Gastroesophageal sphincter (tissue), 4 donors: ENCODE data around the gene BACH2. TPM values are rescaled to one million over a fixed set of nuclear protein-coding genes. Genes with fewer than 3 reads are reported as not detected.
A peak's percentile ranks its signal among the peaks of the same experiment; 100 is the strongest.

ENCODE experiments used
- ATAC-seq: fragments of 150-250 bp; one replicate; pipeline ENCODE4 v1.9.1; 2016; ENCODE audit warnings: mild to moderate bottlenecking, moderate library complexity
- H3K27ac ChIP-seq, 4 donors: fragments of 200-600 bp; sonication (generic) in 3 of 4; 1 replicate in 3 of 4; 2 replicates in 1 of 4; pipeline ENCODE4 v1.5.1; 2016 to 2019
- H3K27me3 ChIP-seq: fragments of 200-600 bp; sonication (generic); one replicate; pipeline ENCODE4 v1.5.1; 2019
- H3K36me3 ChIP-seq, 2 donors: fragments of 200-600 bp; sonication (generic); one replicate each; pipeline ENCODE4 v1.5.1; 2019; ENCODE audit warnings: control low read depth in 1 of 2
- H3K4me1 ChIP-seq, 3 donors: fragments of 200-600 bp; sonication (generic); 1 replicate in 2 of 3; 2 replicates in 1 of 3; pipeline ENCODE4 v1.5.1; 2016 to 2019; ENCODE audit warnings: control low read depth in 2 of 3
- H3K4me3 ChIP-seq, 2 donors: fragments of 200-600 bp; sonication (generic); one replicate each; pipeline ENCODE4 v1.5.1; 2019; ENCODE audit warnings: mild to moderate bottlenecking in 1 of 2, moderate library complexity in 1 of 2
- H3K9me3 ChIP-seq, 3 donors: fragments of 200-600 bp; sonication (generic); one replicate each; pipeline ENCODE4 v1.5.1; 2017 to 2019; ENCODE audit warnings: control low read depth in 2 of 3
- EP300 ChIP-seq: sonication (generic); formaldehyde crosslinking; IDR thresholded peaks from one replicate; pipeline ENCODE4 v1.6.1; 2017; ENCODE audit warnings: antibody characterized with exemption, mild to moderate bottlenecking
- POLR2A ChIP-seq, 2 donors: fragments of 450-650 bp; IDR thresholded peaks; one replicate each; pipeline ENCODE4 v1.6.1; 2017; ENCODE audit warnings: antibody characterized with exemption in 2 of 2, mild to moderate bottlenecking in 2 of 2, moderate library complexity in 1 of 2
- POLR2AphosphoS5 ChIP-seq: sonication (generic); formaldehyde crosslinking; IDR thresholded peaks from one replicate; pipeline ENCODE4 v1.6.1; 2017; ENCODE audit warnings: antibody characterized with exemption
- WGBS, 2 donors: methylation state at CpG; one replicate each; pipeline ENCODE4 v1.1.5; 2018; ENCODE audit warnings: low coverage in 1 of 2; 5-methylcytosine and 5-hydroxymethylcytosine counted together
- total RNA-seq, 4 donors: library from RNA; depleted of rRNA; stranded (reverse); fragments of >200 nt; gene quantifications; one replicate each; pipeline ENCODE4 v1.1.0, GENCODE V29; 2016
- TF ChIP-seq, protein P1 (sequence below), 4 experiments: fragments of 200-600 bp in 2 of 4; fragments of 450-650 bp in 2 of 4; sonication (generic) in 1 of 4; IDR thresholded peaks; one replicate each; pipeline ENCODE4 v1.5.1; 2017 to 2019; ENCODE audit warnings: antibody characterized with exemption in 4 of 4, mild to moderate bottlenecking in 2 of 4, moderate library complexity in 2 of 4

The BACH2 gene
- total RNA-seq, 4 donors from 2014 or later, result 3.5 to 10.4 (median 3.9) TPM

DNA sequence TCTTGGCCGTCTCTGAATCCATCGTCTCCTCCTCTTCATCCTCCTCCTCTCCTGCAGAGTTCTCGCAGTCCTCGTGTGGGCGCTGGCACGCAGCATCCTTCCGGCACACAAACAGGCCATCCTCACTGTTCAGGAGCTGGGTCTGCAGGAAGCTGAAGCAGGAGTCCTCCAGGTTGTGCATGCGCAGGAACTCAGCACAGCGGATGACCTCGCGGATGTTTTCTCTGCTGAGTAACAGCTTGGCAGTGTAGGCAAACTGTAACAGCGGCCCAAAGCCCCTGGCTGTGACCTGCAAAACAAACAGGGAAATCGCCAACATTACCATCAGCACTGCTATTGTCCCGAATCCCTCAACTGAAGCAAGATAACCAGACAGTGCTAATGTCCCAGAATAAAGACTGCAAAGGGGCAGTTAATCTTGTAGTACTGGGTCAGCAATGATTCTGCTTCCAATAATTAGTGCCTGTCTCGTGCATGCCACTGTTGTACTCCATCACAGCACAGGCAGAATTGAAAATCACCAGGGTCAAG, 345.0 kb downstream of the BACH2 start:
- TF ChIP-seq POLR2AphosphoS5, result no peak
- no peak for TF ChIP-seq EP300
- TF ChIP-seq POLR2A (IDR thresholded peaks at IDR 0.05), result no peak
- no peak overlapping the region for H3K27ac ChIP-seq
- H3K4me1 ChIP-seq, result no peaks in the 10 kb centered on the region
- WGBS, 2 donors, result 77 to 78% methylated on average over 11 to 14 of the region's 15 CpGs
- H3K4me3 ChIP-seq, result no peak overlapping the region
- no peak for ATAC-seq
- no peaks in the 10 kb centered on the region for H3K27me3 ChIP-seq
- H3K9me3 ChIP-seq, result no peaks in the 10 kb centered on the region
- H3K36me3 ChIP-seq, result peaks cover 0 to 20% of the 10 kb centered on the region in 2 donors

DNA sequence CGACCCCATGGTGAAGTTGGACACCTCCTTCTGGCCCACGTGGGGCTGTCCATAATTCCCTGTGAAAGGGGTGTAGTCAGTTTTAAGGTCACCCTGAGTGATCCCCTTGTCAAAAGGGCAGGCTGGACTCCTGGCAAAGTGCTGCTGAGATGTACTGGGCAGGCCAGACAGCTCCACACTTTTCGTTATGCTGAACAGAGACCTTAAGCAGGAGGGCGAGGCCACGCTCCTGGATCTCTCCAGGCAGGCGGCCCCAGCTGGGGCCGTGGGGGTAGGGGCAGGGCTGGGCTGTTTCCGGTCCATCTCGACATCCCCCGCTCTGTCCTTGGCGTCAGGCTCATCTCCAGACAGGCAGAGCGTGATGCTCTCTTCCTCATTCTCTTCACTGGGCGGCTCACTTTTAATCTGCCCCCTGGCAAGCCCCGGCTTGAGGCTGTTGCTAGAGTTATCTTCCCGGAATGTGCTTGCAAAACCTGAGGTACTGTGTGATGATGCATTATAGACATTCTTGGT, 345.7 kb downstream of the BACH2 start:
- no peak overlapping the region for H3K4me3 ChIP-seq
- TF ChIP-seq, protein P1, sequence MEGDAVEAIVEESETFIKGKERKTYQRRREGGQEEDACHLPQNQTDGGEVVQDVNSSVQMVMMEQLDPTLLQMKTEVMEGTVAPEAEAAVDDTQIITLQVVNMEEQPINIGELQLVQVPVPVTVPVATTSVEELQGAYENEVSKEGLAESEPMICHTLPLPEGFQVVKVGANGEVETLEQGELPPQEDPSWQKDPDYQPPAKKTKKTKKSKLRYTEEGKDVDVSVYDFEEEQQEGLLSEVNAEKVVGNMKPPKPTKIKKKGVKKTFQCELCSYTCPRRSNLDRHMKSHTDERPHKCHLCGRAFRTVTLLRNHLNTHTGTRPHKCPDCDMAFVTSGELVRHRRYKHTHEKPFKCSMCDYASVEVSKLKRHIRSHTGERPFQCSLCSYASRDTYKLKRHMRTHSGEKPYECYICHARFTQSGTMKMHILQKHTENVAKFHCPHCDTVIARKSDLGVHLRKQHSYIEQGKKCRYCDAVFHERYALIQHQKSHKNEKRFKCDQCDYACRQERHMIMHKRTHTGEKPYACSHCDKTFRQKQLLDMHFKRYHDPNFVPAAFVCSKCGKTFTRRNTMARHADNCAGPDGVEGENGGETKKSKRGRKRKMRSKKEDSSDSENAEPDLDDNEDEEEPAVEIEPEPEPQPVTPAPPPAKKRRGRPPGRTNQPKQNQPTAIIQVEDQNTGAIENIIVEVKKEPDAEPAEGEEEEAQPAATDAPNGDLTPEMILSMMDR (IDR thresholded peaks at IDR 0.05), result no peak
- no peak for TF ChIP-seq POLR2AphosphoS5
- no peak for TF ChIP-seq EP300
- no peak for TF ChIP-seq POLR2A (IDR thresholded peaks at IDR 0.05)
- no peak for ATAC-seq
- WGBS, 2 donors, result 84 to 86% methylated on average over 4 to 5 of the region's 15 CpGs
- no peaks in the 10 kb centered on the region for H3K4me1 ChIP-seq
- no peaks in the 10 kb centered on the region for H3K9me3 ChIP-seq
- H3K36me3 ChIP-seq, result peaks cover 0 to 20% of the 10 kb centered on the region in 2 donors
- H3K27me3 ChIP-seq, result no peaks in the 10 kb centered on the region
- no peak overlapping the region for H3K27ac ChIP-seq

DNA sequence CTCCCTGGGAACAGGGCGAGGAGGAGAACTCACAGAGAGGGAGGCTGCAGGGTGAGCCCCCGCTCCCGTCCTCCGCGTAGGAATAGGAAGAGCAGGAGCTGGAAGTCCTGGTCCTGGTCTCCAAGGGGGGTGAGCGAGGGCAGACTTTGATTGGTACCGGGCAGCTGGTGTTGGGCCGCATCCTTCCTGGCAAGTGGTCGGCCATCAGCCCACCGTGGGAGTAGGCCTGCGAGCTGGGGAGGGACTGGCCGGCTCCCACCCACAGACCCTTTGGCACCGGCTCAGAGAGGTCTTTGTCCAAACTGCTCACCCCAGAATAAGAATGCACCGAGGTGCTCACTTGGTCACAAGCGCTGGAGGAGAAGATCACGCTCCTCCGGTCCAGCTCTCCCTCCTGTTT, 346.2 kb downstream of the BACH2 start:
- TF ChIP-seq POLR2AphosphoS5 (no peak), EP300 (no peak), POLR2A (IDR thresholded peaks at IDR 0.05) (no peak)
- TF ChIP-seq, protein P1 (IDR thresholded peaks at IDR 0.05), result no peak
- H3K27me3 ChIP-seq, result no peaks in the 10 kb centered on the region
- WGBS, 2 donors, result 86% methylated on average over 5 to 7 of the region's 17 CpGs
- no peaks in the 10 kb centered on the region for H3K9me3 ChIP-seq
- no peaks in the 10 kb centered on the region for H3K4me1 ChIP-seq
- H3K4me3 ChIP-seq, result no peak overlapping the region
- peaks cover 0 to 20% of the 10 kb centered on the region in 2 donors for H3K36me3 ChIP-seq
- no peak overlapping the region for H3K27ac ChIP-seq
- ATAC-seq, result no peak

DNA sequence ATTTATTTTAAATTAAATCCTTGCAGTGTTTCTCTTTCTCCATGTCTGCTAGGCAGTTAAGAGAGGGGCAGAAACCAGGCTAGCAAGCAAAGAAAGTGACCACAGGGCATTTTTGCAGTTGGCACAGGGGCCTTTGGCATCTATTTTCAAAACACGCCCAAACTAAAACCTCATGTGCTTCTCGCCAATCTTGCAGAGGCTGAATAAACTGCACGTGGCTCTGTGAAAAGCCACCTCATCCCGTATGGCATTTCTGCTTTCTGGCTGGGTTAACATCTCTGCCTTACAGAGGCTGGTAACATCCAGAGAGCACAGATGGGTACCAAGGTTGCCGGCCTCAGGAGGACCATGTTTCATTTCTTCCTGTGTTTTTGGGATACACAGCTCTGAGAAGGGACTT, 347.8 kb downstream of the BACH2 start:
- Histone ChIP-seq H3K36me3 (peaks cover 0 to 20% of the 10 kb centered on the region in 2 donors), H3K27me3 (no peaks in the 10 kb centered on the region), H3K4me3 (no peak overlapping the region), H3K4me1 (no peaks in the 10 kb centered on the region), H3K27ac (no peak overlapping the region), H3K9me3 (no peaks in the 10 kb centered on the region)
- WGBS, 2 donors, result 87 to 90% methylated on average over 2 to 3 of the region's 5 CpGs
- TF ChIP-seq, protein P1 (IDR thresholded peaks at IDR 0.05), result no peak
- TF ChIP-seq POLR2A (IDR thresholded peaks at IDR 0.05), result no peak
- no peak for TF ChIP-seq EP300
- no peak for TF ChIP-seq POLR2AphosphoS5
- ATAC-seq, result no peak

DNA sequence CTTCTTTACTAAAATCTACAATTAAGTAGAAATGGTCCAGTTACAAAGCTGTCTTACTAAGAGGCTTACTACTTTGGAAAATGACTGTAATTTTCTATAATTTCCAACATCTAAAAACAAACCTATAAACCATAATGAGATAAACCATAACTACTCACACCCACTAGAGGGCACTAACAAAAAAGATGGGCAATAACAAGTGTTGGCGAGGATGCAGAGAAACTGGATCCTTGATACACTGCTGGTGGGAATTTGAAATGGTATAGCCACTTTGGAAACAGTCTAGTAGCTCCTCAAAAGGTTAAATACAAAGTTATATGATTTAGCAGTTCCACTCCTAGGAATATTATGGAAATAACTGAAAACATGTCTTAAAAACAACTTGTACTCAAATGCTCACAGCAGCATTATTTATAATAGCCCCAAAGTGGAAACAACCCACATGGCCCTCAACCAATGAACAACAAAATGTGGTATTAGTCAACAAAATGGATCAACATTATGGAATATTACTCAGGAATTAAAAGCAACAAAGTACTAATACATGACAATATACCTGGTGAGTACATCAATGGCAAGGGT, 351.7 kb downstream of the BACH2 start:
- no peak overlapping the region for H3K27ac ChIP-seq
- no peak for ATAC-seq
- WGBS, 2 donors, result 88% methylated on average over 1 of the region's 1 CpG

More for the DNA sequence above, 351.7 kb downstream of the BACH2 start:
- TF ChIP-seq, protein P1 (IDR thresholded peaks at IDR 0.05), result peak in 2 of 4 experiments; percentile 16 to 36
- no peak for TF ChIP-seq EP300
- no peak for TF ChIP-seq POLR2A (IDR thresholded peaks at IDR 0.05)
- H3K36me3 ChIP-seq, result peaks cover 0 to 6% of the 10 kb centered on the region in 2 donors
- H3K4me3 ChIP-seq, result no peak overlapping the region
- H3K9me3 ChIP-seq, result no peaks in the 10 kb centered on the region
- peaks cover 0 to 26% (median 10%) of the 10 kb centered on the region in 3 donors for H3K4me1 ChIP-seq
- H3K27me3 ChIP-seq, result no peaks in the 10 kb centered on the region
